OCI-LY3 (cell line): ENCODE data around the gene DNMT1.

Experiments
- CTCF ChIP-seq: fragments of 200-600, 300-600 bp; sonication (generic); IDR thresholded peaks from 2 replicates; pipeline ENCODE4 v1.5.1; 2014; ENCODE audit warnings: antibody characterized with exemption, low read length, low read depth
- EZH2phosphoT487 ChIP-seq: fragments of 200-600 bp; shearing (Covaris generic); IDR thresholded peaks from 2 replicates; pipeline ENCODE4 v1.6.1; 2018; ENCODE audit warnings: antibody characterized with exemption, mixed run types, low read depth

- TF ChIP-seq CTCF: no peak
- TF ChIP-seq EZH2phosphoT487: no peak
Observed at GRCh38 chr19:10126213-10126639, 68.5 kb downstream of the DNMT1 start.
